Suprapubic skin (tissue), 4 donors: ENCODE data around the gene PGLYRP4. TPM values are rescaled to one million over a fixed set of nuclear protein-coding genes. Genes with fewer than 3 reads are reported as not detected.

Experiments used
- DNase-seq, 2 donors: peaks; one replicate each; pipeline ENCODE4 v3.0.0-alpha.2; 2019; ENCODE audit warnings: low spot score in 2 of 2
- H3K27ac ChIP-seq: fragments of 200-600 bp; sonication (generic); one replicate; pipeline ENCODE4 v1.5.1; 2019
- H3K27me3 ChIP-seq: fragments of 200-600 bp; sonication (generic); one replicate; pipeline ENCODE4 v1.5.1; 2019
- H3K36me3 ChIP-seq: fragments of 200-600 bp; sonication (generic); one replicate; pipeline ENCODE4 v1.5.1; 2019
- H3K4me1 ChIP-seq: fragments of 200-600 bp; sonication (generic); one replicate; pipeline ENCODE4 v1.5.1; 2019
- H3K4me3 ChIP-seq: fragments of 200-600 bp; sonication (generic); one replicate; pipeline ENCODE4 v1.5.1; 2019; ENCODE audit warnings: mild to moderate bottlenecking
- H3K9me3 ChIP-seq: fragments of 200-600 bp; sonication (generic); one replicate; pipeline ENCODE4 v1.5.1; 2019
- EP300 ChIP-seq: sonication (generic); formaldehyde crosslinking; IDR thresholded peaks from one replicate; pipeline ENCODE4 v1.6.1; 2017; ENCODE audit warnings: antibody characterized with exemption
- POLR2A ChIP-seq, 2 donors: fragments of 450-650 bp; IDR thresholded peaks; one replicate each; pipeline ENCODE4 v1.6.1; 2017; ENCODE audit warnings: antibody characterized with exemption in 2 of 2, mild to moderate bottlenecking in 2 of 2, moderate library complexity in 2 of 2
- POLR2AphosphoS5 ChIP-seq, 3 donors: sonication (generic); formaldehyde crosslinking; IDR thresholded peaks; one replicate each; pipeline ENCODE4 v1.6.1; 2017; ENCODE audit warnings: antibody characterized with exemption in 3 of 3
- WGBS: methylation state at CpG from one replicate; pipeline ENCODE4 v1.1.5; 2018; 5-methylcytosine and 5-hydroxymethylcytosine counted together
- total RNA-seq, 4 donors: library from RNA; depleted of rRNA; stranded (reverse); fragments of >200 nt; gene quantifications; one replicate each; pipeline ENCODE4 v1.1.0, GENCODE V29; 2016
- TF ChIP-seq, protein P1 (sequence below), 2 donors: fragments of 200-600 bp in 1 of 2; fragments of 450-650 bp in 1 of 2; sonication (generic) in 1 of 2; IDR thresholded peaks; one replicate each; pipeline ENCODE4 v1.5.1; 2016 to 2019; ENCODE audit warnings: antibody characterized with exemption in 2 of 2, mild to moderate bottlenecking in 1 of 2, moderate library complexity in 1 of 2

The PGLYRP4 gene
- total RNA-seq, 4 donors from 2014 or later = 13.0 to 35.0 (median 21.2) TPM

DNA sequence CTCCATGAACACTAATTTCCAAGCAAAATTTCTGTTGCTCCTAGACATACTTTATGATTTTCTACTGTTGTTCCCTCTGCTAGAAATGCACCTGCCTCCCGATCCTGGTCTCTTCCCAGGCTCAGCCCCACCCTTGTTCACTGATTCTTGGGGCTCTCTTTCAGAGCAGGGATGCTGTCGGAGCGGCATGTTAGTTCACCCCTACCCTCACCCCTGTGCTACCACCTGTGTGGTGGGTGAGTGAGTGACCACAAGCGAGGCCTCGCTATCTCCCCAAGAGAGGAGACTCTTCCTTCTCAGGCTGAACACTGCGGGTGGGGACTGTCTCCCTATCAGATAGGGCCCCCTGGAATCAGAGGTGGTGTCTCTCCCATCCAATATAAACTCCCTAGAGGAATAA is 47.1 kb upstream of the PGLYRP4 start:
- no peak for DNase-seq
- Histone ChIP-seq H3K4me1 (peaks cover 23% of the 10 kb centered on the region), H3K27me3 (peaks cover 21% of the 10 kb centered on the region), H3K36me3 (no peaks in the 10 kb centered on the region), H3K27ac (no peak overlapping the region), H3K9me3 (no peaks in the 10 kb centered on the region), H3K4me3 (no peak overlapping the region)
- WGBS = 85% methylated on average over 6 of the region's 6 CpGs
- no peak for TF ChIP-seq EP300
- TF ChIP-seq POLR2A (IDR thresholded peaks at IDR 0.05) = no peak
- TF ChIP-seq POLR2AphosphoS5 (IDR thresholded peaks at IDR 0.05) = no peak
- TF ChIP-seq, protein P1, sequence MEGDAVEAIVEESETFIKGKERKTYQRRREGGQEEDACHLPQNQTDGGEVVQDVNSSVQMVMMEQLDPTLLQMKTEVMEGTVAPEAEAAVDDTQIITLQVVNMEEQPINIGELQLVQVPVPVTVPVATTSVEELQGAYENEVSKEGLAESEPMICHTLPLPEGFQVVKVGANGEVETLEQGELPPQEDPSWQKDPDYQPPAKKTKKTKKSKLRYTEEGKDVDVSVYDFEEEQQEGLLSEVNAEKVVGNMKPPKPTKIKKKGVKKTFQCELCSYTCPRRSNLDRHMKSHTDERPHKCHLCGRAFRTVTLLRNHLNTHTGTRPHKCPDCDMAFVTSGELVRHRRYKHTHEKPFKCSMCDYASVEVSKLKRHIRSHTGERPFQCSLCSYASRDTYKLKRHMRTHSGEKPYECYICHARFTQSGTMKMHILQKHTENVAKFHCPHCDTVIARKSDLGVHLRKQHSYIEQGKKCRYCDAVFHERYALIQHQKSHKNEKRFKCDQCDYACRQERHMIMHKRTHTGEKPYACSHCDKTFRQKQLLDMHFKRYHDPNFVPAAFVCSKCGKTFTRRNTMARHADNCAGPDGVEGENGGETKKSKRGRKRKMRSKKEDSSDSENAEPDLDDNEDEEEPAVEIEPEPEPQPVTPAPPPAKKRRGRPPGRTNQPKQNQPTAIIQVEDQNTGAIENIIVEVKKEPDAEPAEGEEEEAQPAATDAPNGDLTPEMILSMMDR (IDR thresholded peaks at IDR 0.05) = no peak

GRCh38 chr1:153395136-153395685 is 46.6 kb upstream of the PGLYRP4 start:
- no peak for TF ChIP-seq EP300
- TF ChIP-seq POLR2AphosphoS5 (IDR thresholded peaks at IDR 0.05) = no peak
- WGBS = 62% methylated on average over 7 of the region's 7 CpGs
- peaks cover 29% of the 10 kb centered on the region for H3K4me1 ChIP-seq

DNA sequence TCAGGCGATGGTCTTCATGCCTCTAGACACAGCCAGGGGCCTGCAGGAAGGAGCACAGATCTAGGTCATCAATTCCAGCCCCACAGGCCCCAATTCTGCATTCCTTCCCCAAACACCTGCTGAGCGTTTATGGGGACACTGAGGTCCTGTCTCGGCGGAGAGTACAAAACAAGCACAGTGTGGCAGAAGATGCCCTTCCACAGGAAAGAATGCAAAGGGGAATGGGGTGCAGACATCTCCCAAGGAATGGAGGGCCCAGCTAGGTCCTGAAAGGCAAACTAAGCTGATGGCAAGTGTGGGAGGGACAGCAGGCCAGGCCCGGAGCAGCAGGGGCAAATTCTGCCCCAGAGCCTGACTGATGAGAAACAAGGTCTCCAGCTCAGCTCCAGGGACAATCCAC is 45.8 kb upstream of the PGLYRP4 start:
- no peak for DNase-seq
- Histone ChIP-seq H3K27ac (no peak overlapping the region), H3K9me3 (no peaks in the 10 kb centered on the region), H3K27me3 (peaks cover 21% of the 10 kb centered on the region), H3K4me1 (peaks cover 31% of the 10 kb centered on the region), H3K4me3 (no peak overlapping the region), H3K36me3 (no peaks in the 10 kb centered on the region)
- no peak for TF ChIP-seq EP300
- 75% methylated on average over 5 of the region's 5 CpGs for WGBS

More at GRCh38 chr1:153395136-153395685, 46.6 kb upstream of the PGLYRP4 start:
- Histone ChIP-seq H3K36me3 (no peaks in the 10 kb centered on the region), H3K9me3 (no peaks in the 10 kb centered on the region), H3K27ac (no peak overlapping the region), H3K27me3 (peaks cover 21% of the 10 kb centered on the region), H3K4me3 (no peak overlapping the region)
- DNase-seq = no peak

- Histone ChIP-seq H3K4me1 (peaks cover 31% of the 10 kb centered on the region), H3K9me3 (no peaks in the 10 kb centered on the region), H3K27ac (no peak overlapping the region), H3K36me3 (no peaks in the 10 kb centered on the region), H3K4me3 (no peak overlapping the region), H3K27me3 (peaks cover 21% of the 10 kb centered on the region)
- WGBS = 83% methylated on average over 6 of the region's 6 CpGs
- no peak for DNase-seq
- TF ChIP-seq, protein P1 (IDR thresholded peaks at IDR 0.05) = no peak
- TF ChIP-seq EP300 (no peak), POLR2AphosphoS5 (IDR thresholded peaks at IDR 0.05) (no peak)
Observed at GRCh38 chr1:153393926-153394325, 45.3 kb upstream of the PGLYRP4 start.

- H3K4me3 ChIP-seq = no peak overlapping the region
- H3K36me3 ChIP-seq = no peaks in the 10 kb centered on the region
- 92% methylated on average over 3 of the region's 3 CpGs for WGBS
- no peak for DNase-seq
- H3K4me1 ChIP-seq = peaks cover 31% of the 10 kb centered on the region
- no peak overlapping the region for H3K27ac ChIP-seq
- H3K27me3 ChIP-seq = peaks cover 17% of the 10 kb centered on the region
- H3K9me3 ChIP-seq = no peaks in the 10 kb centered on the region
- TF ChIP-seq EP300 = no peak
- no peak for TF ChIP-seq POLR2A (IDR thresholded peaks at IDR 0.05)
- TF ChIP-seq, protein P1 (IDR thresholded peaks at IDR 0.05) = no peak
- TF ChIP-seq POLR2AphosphoS5 (IDR thresholded peaks at IDR 0.05) = no peak
Observed at GRCh38 chr1:153392822-153393221, 44.2 kb upstream of the PGLYRP4 start.

DNA sequence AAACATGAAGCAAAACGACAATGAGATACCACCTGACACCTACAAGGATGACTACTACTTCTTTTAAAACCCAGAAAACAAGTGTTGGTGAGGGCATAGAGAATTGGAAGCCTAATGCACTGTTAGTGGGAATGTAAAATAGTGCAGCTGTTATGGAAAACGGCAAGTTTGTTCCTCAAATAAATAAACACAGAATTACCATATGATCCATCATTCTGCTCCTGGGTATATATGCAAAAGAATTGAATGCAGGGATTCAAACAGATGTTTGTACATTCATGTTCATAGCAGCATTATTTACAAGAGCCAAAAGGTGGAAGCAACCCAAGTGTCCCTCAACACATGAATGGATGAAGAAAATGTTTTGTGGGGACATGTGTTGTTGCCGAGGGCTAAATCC is 43.6 kb upstream of the PGLYRP4 start:
- Histone ChIP-seq H3K27me3 (peaks cover 14% of the 10 kb centered on the region), H3K4me1 (peaks cover 31% of the 10 kb centered on the region), H3K4me3 (no peak overlapping the region), H3K27ac (no peak overlapping the region), H3K9me3 (no peaks in the 10 kb centered on the region), H3K36me3 (no peaks in the 10 kb centered on the region)
- 56% methylated on average over 3 of the region's 3 CpGs for WGBS
- DNase-seq = no peak
- TF ChIP-seq, protein P1 (IDR thresholded peaks at IDR 0.05) = no peak
- TF ChIP-seq POLR2A (IDR thresholded peaks at IDR 0.05) (no peak), POLR2AphosphoS5 (IDR thresholded peaks at IDR 0.05) (no peak), EP300 (no peak)
